AG10803 (cell line): ENCODE results near the gene FBXL7.

ENCODE experiments used
- DNase-seq: peaks from one replicate; pipeline ENCODE4 v3.0.0; 2010; ENCODE audit warnings: low read depth
- H3K4me3 ChIP-seq: 2 replicates; pipeline ENCODE4 v1.5.1; 2011; ENCODE audit warnings: mild to moderate bottlenecking, low read length, control low read depth
- CTCF ChIP-seq: conservative IDR thresholded peaks from 2 replicates; pipeline ENCODE4 v1.5.1; 2011; ENCODE audit warnings: mild to moderate bottlenecking, low read length, control low read depth, inconsistent platforms

FBXL7 gene

GRCh38 chr5:15877914-15878313, 377.9 kb downstream of the FBXL7 start:
- TF ChIP-seq CTCF: no peak
- H3K4me3 ChIP-seq: no peak overlapping the region
- no peak for DNase-seq

GRCh38 chr5:15880201-15880600, 380.2 kb downstream of the FBXL7 start:
- no peak overlapping the region for H3K4me3 ChIP-seq
- DNase-seq: no peak
- TF ChIP-seq CTCF: no peak

- no peak for TF ChIP-seq CTCF
- H3K4me3 ChIP-seq: no peak overlapping the region
- DNase-seq: peak; percentile 77
Observed at GRCh38 chr5:15885156-15885555, 385.2 kb downstream of the FBXL7 start.

GRCh38 chr5:15886156-15886555, 386.2 kb downstream of the FBXL7 start:
- TF ChIP-seq CTCF: no peak
- no peak overlapping the region for H3K4me3 ChIP-seq
- DNase-seq: no peak

GRCh38 chr5:15887093-15887492, 387.1 kb downstream of the FBXL7 start:
- no peak for DNase-seq

GRCh38 chr5:15889001-15889400, 389.0 kb downstream of the FBXL7 start:
- TF ChIP-seq CTCF: no peak
- no peak overlapping the region for H3K4me3 ChIP-seq
- no peak for DNase-seq

More at GRCh38 chr5:15887093-15887492, 387.1 kb downstream of the FBXL7 start:
- TF ChIP-seq CTCF: no peak
- H3K4me3 ChIP-seq: no peak overlapping the region

- no peak for TF ChIP-seq CTCF
- no peak for DNase-seq
- no peak overlapping the region for H3K4me3 ChIP-seq
Observed at GRCh38 chr5:15893866-15894265, 393.9 kb downstream of the FBXL7 start.
